Stimulated activated CD4-positive, alpha-beta T cell treated with anti-CD3 and anti-CD28 coated beads, TNF-alpha, amount 100 ng/mL, for 48 hours (primary cell): Measurements from ENCODE around the gene FAM120B.

Experiments
- DNase-seq, 3 donors: peaks; one replicate each; pipeline ENCODE4 v3.0.0-alpha.2; 2020; ENCODE audit warnings: low read depth in 3 of 3

Gene FAM120B

DNA sequence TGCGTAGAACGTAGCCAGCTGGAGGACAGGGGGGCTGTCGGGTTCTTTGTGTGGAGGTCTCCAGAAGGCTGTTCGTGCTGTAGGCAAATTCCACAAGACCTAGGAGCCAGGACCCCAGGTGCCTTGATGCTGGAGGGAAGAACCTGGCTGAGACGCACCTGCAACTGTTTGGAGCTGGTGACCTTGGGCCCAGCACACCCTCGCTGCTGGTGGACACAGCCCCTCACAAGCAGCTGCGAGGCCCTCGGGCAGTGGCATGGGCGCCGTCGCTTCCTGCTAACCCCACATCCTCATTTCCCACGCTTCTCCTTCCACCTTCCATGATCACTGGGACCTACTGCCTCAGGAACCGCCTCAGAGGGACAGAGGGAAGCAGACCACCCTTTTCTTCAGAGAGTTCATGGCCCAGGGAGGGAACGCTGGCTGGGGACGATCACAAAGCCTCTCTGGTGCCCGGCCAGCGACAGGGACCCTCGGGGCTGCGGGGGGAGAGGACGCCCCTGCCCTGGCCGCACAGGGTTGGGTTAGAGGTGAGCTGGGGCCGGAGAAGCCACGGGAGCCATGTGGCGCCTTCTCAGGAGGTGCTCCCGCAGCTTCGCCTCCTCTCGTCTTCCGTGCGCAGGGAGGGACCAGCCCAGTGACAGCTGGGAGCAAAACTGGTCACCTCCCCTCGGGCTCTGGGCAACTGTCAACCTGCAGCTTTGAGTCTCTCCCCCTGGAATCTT lies 34.1 kb upstream of the FAM120B start:
- no peak for DNase-seq

DNA sequence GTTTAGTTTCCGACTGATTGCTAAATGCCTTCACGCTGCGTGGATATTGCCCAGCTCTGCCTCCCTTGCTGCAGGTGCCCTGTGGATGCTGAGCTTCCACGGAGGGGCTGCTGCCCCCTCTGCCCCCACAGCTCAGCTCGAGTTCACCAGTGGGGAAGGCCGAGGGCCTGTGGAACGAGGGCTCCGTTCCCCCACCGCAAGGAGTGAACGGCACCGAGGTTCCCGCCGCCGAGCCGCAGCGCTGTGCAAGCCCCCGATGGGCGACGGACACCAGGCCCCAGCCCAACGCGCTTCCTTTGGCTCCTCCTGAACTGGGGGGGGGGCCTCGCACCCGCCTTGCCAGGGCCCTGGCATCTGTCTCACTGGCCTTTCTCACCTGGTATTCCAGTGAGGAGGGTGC lies 33.4 kb upstream of the FAM120B start:
- no peak for DNase-seq

DNA sequence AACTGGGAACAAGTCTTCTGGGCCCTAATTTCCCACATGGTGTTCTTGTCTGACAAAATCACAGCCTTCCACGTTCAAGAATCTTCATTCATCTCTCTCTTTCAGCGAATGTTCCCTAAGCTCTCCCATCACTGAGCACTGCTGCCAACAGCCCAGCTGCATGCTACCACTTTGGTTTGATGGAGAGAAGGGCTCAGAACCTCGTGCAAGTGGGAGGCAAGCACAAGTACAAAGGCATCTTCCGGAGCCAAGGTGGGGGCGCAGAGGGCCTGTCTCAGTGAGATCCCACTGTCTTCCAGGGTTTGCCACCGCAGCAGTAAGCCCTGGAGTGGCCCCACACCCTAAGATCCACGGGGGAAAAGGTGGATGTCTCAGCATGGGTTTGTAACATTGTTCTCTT lies 32.9 kb upstream of the FAM120B start:
- no peak for DNase-seq

DNA sequence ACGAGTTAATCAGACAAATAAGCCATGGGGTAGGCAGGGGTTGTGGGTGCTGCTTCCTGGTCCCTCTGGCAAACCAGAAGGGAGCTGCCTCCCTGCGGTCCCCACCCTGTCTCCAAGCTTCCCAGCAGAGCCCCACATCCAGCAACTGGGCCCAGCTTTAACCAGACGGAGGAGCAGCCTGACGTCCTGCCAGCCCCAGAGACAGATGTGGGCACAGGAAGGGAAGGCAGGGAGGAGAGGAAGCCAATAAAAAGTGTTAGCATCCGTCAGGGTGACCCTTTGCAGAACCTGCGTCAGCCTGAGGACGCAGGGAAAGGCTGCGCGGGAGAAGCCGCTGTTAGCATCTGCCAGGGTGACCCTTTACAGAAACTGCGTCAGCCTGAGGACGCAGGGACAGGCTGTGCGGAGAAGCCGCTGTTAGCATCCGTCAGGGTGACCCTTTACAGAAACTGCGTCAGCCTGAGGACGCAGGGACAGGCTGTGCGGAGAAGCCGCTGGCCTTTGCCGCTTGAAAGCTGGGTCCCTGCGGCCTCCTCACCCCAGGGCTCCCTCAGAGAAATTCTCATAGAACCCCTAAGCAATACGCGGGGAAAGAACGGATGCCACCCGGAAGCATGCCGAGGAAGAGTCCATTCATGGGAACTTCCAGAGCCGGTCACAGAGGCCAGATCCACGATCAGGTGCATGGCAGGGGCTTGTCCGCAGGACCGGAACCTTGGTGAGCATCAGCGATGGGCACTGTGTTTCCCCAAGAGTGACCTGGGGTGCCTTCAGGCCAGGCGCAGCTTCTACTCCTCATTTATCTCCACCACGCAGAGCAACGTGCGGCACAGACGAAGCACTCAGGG lies 31.6 kb upstream of the FAM120B start:
- DNase-seq: no peak

DNA sequence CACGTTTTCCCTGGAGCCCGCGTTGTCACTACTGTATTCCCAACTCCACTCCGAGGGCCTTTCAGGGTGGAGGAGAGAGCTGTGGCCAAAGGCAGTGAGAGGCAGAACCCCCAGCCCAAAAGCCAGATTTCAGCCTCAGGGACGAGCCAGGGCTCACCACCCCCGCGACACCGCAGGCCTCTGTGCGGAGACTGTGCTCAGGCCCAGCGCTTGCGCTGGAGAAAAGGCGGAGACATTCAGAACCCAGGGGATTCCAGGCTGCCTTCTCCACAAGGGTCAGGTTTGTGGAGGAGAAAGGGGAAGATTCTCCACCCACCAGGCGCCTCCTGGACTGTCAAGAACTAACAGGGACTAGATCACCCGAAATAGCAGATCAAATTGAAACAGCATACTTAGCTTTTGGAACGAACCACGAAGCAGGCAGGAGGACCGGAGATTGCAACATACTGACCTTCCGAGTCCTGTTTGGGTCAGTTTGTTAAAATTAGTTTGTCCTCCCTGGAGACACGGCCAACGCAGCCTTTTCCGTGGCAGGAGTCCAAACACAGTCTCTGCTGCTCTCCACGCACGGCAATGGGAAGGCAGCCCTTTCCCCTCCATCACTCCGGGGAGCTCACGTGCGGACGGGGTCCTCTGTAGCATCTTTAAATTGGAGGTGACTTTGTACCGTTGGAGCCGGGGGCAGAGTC lies 30.0 kb upstream of the FAM120B start:
- DNase-seq: no peak

DNA sequence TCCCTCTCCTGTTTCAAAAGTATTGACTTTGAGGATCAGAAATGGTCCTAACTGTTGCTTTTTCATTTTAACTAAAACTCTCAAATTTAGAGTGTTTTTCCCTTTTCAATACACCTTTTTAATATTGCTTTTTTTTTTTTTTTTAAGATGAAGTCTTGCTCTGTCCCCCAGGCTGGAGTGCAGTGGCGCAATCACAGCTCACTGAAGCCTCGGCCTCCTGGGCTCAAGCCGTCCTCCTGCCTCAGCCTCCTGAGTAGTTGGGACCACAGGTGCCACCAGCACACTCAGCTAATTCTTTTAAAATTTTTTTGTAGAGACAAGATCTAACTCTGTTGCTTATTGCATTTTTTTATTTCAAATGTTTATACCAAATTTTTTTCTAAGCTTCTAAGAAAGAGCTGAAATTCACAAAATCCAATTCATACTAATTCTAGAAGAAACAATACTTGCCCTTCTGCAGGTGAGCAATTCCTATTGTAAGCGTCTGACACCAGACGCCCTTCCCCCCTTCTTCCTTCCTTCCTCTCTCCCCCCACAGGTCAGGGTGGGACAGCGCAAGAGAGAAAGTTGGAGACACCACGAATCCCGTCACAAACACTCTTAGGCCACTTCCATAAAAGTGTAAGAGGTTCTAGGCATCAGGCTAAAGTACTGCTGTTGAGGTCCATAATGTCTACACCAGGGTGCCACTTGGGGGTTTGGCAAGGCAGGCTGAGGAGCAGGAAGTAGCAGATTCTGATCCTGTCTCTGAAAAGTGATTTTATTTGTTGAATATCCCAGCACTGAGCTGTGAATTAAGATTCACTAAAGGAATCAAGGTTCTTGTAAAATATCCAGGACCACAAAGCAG lies 28.4 kb upstream of the FAM120B start:
- no peak for DNase-seq

DNA sequence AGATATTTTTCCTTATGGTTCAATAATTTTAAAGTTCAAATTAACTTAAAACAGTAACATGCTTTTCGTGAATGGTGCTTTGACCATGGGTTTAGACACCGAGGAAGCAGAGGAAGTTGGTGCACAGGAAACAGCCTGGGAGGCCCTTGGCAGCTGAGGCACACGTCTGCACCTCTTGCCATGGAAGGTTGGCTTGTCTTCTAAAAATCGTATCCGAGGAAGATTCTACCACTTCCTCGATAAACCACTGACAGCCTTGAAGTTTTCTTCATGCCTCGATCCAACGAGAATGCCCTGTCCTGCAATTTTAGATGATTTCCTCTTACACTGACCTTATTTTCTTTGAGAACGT lies 27.8 kb upstream of the FAM120B start:
- DNase-seq: no peak

DNA sequence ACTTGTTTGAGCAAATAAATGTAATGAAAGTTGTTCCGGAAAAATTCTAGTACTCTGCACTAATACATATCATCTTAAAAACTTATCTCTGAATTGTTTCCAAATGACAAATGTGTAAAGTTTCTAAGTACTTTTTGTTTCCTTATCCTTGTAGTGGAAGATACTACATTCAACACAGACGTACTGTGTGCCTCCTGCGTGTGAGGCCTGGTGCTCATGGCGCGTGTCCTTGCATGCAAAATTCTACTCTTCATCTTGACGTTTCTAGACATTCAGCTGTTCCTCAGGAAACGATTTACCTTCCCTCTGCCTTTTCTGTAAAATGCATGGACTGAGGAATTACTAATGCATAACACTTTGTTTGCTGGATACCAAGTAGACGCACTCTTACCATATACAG lies 27.1 kb upstream of the FAM120B start:
- DNase-seq: no peak

DNA sequence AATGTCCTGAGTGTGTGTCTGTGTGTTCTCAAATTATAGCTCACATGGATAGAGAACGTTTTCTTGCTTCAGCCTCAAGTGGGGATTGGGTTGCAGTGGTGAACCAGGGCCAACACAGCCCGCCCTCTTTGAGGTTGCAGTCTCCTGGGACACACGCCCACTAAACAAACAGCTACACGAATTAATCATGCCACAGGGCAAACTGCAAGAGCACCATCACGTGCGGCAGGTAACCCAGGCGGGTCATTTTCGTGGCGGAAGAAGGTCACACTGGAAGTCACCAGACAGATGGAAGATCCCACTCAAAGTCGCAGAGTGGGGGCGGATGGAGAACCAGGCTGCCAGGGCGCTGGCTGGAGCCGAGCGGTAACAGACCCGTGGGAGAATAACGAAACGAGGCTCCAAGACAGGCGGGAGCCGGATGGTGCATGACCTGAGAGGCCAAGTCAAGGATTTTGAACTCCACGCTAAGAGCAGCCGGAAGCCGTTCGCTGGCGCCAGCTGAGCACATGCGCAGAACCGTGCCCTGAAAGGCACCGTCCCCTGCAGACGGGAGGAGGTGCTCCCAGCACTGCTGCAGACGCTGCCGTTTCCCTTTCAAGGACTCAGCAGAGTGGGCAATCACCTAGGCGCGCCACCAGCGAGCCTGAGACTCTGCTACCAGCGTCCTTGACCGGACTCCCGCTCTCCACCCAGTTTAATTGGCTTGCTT lies 26.4 kb upstream of the FAM120B start:
- DNase-seq: peak in 1 of 3 donors; percentile 27

DNA sequence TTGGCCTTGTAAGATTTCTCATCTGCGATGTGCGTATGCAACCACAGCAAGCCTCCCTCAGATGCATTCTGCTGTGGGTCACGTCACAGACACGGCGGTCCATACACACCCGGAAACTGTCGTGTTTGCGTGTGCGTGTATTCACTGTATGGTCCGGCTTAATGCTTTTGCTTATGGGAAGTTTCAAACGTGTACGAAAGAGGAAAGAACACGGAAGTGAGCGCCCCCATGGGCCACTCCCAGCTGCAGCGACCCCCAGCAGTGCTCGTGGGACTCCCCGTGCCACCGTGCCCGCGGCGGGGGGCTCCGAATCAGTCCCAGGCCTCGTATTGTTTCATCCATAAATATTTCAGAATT lies 25.9 kb upstream of the FAM120B start:
- DNase-seq: no peak

DNA sequence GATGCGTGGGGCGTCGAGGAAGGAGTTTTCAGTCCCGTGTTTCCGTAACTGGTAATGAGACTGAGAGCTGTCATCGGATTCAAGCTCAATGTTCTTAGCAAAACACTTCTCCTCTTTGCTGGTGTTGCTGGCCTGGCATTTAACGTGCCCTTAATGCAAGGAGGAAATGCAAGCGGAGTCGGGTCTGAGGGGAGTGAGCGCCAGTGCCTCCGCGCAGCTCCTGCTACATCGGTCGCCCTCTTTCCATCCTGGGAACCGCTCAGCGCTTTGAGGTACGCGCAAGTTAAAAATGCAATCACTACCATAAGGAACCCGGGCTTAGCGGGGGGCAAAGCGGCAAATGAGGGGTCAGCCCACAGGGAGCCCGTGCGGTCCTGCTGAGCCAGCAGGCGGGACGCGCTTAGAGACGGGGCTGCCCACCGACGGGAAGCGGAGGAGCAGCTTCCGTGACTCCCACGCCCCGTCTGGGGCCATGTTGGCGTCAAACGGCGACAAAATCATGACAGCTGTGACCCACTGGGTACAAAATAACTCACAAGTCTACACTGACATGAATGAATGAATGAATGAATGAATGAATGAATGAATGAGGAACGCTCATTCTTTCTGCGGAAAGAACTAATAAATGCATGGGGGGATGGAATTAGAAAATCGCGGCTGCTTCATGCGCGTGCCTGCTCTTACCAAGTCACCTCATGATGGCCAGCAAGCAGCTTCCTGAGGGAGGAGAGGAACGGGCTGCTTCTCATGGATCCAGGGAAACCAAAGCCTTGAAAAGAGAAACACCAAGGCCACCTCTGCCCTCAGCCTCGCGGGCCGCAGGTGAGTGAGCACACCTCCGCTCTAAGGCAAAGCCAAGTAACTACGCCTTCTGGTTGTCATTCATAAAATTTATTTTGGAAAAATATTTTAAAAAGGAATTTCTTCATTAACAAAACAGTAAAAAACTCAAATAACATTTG lies 24.9 kb upstream of the FAM120B start:
- DNase-seq: no peak

DNA sequence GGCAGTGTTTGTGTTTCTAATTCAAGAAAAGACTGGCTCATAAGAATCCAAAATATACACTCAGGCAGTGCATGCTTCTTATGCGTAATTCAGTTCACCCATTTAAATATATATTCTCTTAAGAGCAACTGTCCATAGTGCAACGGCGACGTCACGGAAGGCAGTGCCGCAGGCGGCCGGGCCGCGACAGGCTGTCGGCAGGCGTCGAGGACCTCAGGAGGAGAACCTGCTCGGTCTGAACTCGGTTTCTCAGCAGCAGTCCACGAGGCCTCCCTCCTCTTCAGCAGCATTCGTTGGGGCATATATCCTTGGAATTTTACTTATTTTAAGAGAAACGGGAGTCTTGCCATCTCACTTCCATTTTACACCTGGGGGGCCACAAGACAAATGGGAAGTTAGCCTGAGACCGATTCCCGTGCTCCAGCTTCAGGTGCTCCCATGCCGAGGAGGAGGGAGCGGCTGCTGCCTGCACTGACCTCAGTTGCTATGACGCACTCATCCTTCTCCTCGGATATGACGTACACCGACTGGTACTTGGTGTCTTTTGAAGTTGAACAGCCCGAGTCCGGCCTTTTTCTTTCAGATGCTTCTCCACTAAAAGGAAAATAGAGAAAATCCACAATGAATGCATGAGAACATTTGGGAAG lies 23.9 kb upstream of the FAM120B start:
- DNase-seq: no peak

DNA sequence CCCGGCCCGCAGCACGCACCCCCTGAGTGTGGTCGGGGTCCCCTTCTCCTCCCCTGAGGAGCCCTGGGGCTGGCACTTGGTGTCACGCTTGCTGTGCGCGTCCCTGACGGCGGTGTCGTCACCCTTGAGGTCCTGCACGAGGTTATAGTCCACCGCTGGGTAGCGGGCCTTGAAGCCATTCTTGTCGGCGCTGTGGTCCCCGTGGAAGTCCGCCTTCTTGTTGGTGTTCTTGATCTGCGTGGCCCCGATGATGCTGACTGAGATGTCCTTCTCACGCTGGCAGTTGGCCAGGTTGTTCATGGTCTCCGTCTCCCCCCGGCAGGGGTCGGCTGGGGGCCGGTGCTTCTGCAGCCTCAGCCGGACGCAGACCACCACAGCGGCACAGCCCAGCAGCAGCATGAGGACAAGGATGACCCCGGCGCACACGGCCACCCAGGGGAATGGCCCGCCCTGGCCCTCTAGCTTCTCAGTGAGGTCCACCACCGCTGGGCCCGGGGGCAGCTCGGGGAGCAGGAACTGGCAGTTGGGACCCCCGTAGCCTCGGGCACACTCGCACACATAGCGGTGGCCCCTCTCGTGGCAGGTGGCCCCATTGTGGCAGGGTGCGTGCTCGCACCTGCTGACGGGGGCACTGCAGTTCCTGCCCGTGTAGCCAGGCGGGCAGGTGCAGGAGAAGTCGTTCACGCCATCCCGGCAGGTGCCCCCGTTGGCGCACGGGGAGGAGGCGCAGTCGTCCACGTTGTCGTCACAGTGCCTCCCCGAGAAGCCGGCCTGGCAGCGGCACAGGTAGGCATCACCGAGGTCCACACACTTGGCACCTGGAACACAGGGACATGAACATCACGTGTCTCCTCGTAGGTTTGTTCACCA lies 23.1 kb upstream of the FAM120B start:
- DNase-seq: no peak

DNA sequence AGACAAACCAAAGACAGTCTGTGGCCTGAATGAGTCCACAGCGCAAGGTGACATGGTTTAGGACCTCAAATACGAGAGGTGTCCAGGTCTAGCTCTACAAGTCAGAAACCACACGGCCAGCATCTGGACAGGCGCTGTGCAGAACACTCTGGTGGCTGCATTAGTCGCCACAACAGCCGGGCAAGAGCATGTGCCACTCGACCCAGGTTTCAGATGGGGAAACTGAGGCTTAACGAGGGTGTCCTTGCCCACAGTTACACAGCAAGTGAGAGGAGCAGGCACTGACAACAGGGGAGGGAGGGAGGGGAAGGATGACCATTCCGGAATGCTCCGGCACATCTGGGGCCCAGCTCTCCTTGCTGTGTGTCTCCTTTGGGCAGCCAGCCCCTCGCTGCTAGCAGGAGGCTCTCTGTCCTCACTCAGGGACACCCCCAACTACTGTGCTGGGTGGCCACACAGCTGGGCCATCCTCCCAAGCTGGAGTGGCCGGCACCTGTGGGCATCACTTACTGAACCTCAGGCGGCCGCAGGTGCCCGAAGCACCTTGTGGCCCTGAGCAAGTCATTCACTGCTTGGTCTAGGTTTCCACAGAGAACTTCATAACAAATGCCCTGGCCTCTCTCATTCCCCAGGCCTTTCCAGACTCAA lies 22.3 kb upstream of the FAM120B start:
- no peak for DNase-seq

DNA sequence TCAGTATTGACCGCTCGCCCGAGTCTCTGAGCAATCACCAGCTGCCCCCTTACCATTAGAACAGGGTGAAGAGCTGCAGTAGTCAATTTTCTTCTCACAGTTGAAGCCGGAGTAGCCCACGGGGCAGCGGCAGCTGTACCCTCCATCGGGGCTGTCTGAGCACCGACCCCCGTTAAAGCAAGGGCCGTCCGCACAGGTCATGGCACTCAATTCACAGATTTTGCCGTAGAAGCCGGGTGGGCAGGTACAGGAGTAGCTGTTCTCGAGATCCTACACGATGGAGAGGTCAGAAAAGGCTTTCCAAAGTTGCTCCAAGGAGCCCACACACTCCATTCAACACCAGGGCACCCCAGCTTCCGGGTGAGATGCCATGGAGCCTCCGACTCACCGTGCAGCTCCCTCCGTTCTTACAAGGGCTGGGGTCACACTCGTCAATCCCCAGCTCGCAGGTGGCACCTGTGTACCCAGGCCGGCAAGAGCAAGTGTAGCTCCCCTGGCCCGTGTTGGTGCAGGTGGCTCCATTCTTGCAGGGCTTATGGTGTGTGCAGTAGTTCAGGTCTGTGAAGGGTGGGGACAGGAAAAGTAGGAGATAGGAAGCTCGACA lies 21.6 kb upstream of the FAM120B start:
- no peak for DNase-seq

DNA sequence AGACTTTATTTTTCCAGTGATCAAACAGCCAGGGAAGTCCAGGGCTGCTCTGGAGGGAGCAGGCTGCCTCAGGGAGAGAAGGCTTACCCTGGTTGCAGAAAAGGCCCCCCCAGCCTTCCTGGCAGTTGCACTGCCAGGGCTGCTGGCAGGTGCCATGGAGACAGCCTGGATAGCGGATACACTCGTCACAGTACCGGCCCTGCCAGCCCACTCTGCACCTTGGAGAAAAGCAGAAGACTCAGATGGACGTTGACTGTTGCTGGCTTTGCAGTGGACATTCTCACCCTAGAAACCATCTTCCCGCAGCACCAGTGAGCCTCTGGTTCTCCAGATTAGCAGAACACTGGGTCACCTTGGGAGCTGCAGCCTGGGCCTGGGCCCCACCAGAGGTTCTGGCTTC lies 21.1 kb upstream of the FAM120B start:
- DNase-seq: no peak

DNA sequence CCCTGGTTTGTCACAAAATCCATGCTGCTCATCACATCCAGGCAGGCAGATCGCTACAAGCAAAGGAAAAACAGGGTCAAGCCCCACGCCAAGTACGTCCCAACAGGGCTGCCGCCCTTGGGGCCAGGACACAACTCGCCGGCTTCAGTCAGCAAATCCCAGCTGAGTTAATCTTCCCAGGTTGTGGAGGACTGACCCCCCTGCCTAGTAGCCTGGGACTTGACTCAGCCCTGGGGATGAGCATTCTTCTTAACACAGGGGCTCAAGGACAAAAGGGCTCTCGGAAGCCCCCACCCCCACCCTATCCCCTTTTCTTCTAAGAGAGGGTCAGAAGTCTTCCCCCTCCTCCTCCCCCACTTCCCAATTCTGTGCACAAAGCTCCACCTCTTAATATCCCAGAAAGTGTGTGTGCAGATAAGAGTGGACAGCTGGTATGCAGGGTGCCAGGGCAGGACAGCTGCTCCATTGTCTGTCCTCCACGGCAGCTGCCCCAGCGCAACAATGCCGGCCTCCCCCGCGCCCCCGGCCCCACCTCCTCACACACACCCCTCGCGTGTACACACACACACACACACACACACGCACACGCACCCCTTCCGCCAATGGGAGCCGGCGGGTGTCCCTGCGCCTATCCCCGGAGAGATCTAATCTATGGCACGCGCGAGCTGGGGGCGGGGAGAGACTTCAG lies 20.2 kb upstream of the FAM120B start:
- no peak for DNase-seq
